Liver (tissue), 9 donors: Measurements from ENCODE around the gene CCDC12. TPM values are rescaled to one million over a fixed set of nuclear protein-coding genes. Genes with fewer than 3 reads are reported as not detected.

Experiments used
- DNase-seq: peaks from one replicate; pipeline ENCODE4 v3.0.0-alpha.2; 2017; ENCODE audit warnings: low spot score
- H3K27ac ChIP-seq, 2 donors: one replicate each; pipeline ENCODE4 v1.7.0; 2013; ENCODE audit warnings: inconsistent platforms in 2 of 2, low read length in 2 of 2, control low read depth in 1 of 2, low read depth in 1 of 2, mild to moderate bottlenecking in 1 of 2
- H3K27me3 ChIP-seq, 4 donors: one replicate each; pipeline versions ENCODE4 v1.6.1 to v1.7.0; 2013; ENCODE audit warnings: low read length in 3 of 4, inconsistent platforms in 1 of 4, mild to moderate bottlenecking in 1 of 4, moderate library complexity in 1 of 4; ENCODE audit not compliant: control insufficient read depth in 4 of 4, insufficient read depth in 4 of 4
- H3K36me3 ChIP-seq, 4 donors: one replicate each; pipeline versions ENCODE4 v1.6.1 to v1.7.0; 2013; ENCODE audit warnings: low read length in 3 of 4, mild to moderate bottlenecking in 3 of 4, low read depth in 1 of 4, moderate library complexity in 1 of 4; ENCODE audit not compliant: control insufficient read depth in 4 of 4, insufficient read depth in 3 of 4
- H3K4me1 ChIP-seq, 4 donors: one replicate each; pipeline versions ENCODE4 v1.6.1 to v1.7.0; 2013; ENCODE audit warnings: low read length in 3 of 4, mild to moderate bottlenecking in 3 of 4, moderate library complexity in 1 of 4; ENCODE audit not compliant: control insufficient read depth in 4 of 4, insufficient read depth in 4 of 4
- H3K4me3 ChIP-seq, 3 donors: one replicate each; pipeline versions ENCODE4 v1.6.1 to v1.7.0; 2013; ENCODE audit warnings: low read length in 3 of 3, control low read depth in 1 of 3, low read depth in 1 of 3, mild to moderate bottlenecking in 1 of 3
- H3K9ac ChIP-seq, 2 donors: one replicate each; pipeline ENCODE4 v1.7.0; 2013; ENCODE audit warnings: low read length in 2 of 2, mild to moderate bottlenecking in 2 of 2, moderate library complexity in 2 of 2, control low read depth in 1 of 2, low read depth in 1 of 2
- H3K9me3 ChIP-seq, 4 donors: one replicate each; pipeline versions ENCODE4 v1.6.1 to v1.7.0; 2013; ENCODE audit warnings: low read length in 3 of 4; ENCODE audit not compliant: control insufficient read depth in 4 of 4
- EGR1 ChIP-seq, 2 donors: IDR thresholded peaks; 2 replicates each; pipeline ENCODE4 v1.6.1; 2016 to 2018; ENCODE audit warnings: antibody characterized with exemption in 2 of 2, low read depth in 2 of 2
- FOXA2 ChIP-seq: IDR thresholded peaks from 2 replicates; pipeline ENCODE4 v1.6.1; 2016; ENCODE audit warnings: antibody characterized with exemption
- GABPA ChIP-seq, 2 donors: IDR thresholded peaks in 1 of 2; conservative IDR thresholded peaks in 1 of 2; 2 replicates each; pipeline ENCODE4 v1.6.1; 2016; ENCODE audit warnings: antibody characterized with exemption in 2 of 2, mild to moderate bottlenecking in 1 of 2, moderate library complexity in 1 of 2
- HNF4A ChIP-seq, 2 donors: conservative IDR thresholded peaks; 2 replicates each; pipeline ENCODE4 v1.6.1; 2016; ENCODE audit warnings: antibody characterized with exemption in 2 of 2, mild to moderate bottlenecking in 2 of 2
- MAX ChIP-seq: IDR thresholded peaks from 2 replicates; pipeline ENCODE4 v1.6.1; 2016; ENCODE audit warnings: antibody characterized with exemption
- RAD21 ChIP-seq, 2 donors: IDR thresholded peaks; 2 replicates each; pipeline ENCODE4 v1.6.1; 2016; ENCODE audit warnings: antibody characterized with exemption in 2 of 2, mild to moderate bottlenecking in 2 of 2
- SP1 ChIP-seq: IDR thresholded peaks from 2 replicates; pipeline ENCODE4 v1.6.1; 2018; ENCODE audit warnings: antibody characterized with exemption, mild to moderate bottlenecking
- TAF1 ChIP-seq: conservative IDR thresholded peaks from 2 replicates; pipeline ENCODE4 v1.6.1; 2016; ENCODE audit warnings: antibody characterized with exemption, mild to moderate bottlenecking
- WGBS: extraction: QIAGEN DNeasy Blood & Tissue Kit; methylation state at CpG from one replicate; pipeline ENCODE4 v1.1.7; 2013; 5-methylcytosine and 5-hydroxymethylcytosine counted together
- polyA plus RNA-seq, 2 donors: library from polyadenylated mRNA; stranded (reverse) in 1 of 2; unstranded in 1 of 2; fragments of 200-250 nt in 1 of 2; fragments of >200 nt in 1 of 2; fragmentation: Nextera tagmentation in 1 of 2; extraction: Ambion mirVana in 1 of 2; gene quantifications; one replicate each; pipeline versions ENCODE4 v1.2.1 to v1.2.3, GENCODE V29; 2013 to 2015
- total RNA-seq, 2 donors: library from RNA; depleted of rRNA; stranded (reverse); fragments of >200 nt; gene quantifications; one replicate each; pipeline ENCODE4 v1.2.3, GENCODE V29; 2014
- TF ChIP-seq, protein P1 (sequence below): IDR thresholded peaks from 2 replicates; pipeline ENCODE4 v1.6.1; 2016; ENCODE audit warnings: antibody characterized with exemption
- TF ChIP-seq, protein P2 (sequence below): IDR thresholded peaks from 2 replicates; pipeline ENCODE4 v1.6.1; 2016; ENCODE audit warnings: antibody characterized with exemption
- TF ChIP-seq, protein P3 (sequence below): IDR thresholded peaks from 2 replicates; pipeline ENCODE4 v1.6.1; 2016; ENCODE audit warnings: antibody characterized with exemption, mild to moderate bottlenecking
- donor health status: healthy.
- donor health status: healthy.
- donor health status: healthy.
- donor health status: healthy.
- donor health status: healthy.

The CCDC12 gene
- total and polyA plus RNA-seq, 4 donors: 8.5 to 35.1 (median 26.6) TPM

DNA sequence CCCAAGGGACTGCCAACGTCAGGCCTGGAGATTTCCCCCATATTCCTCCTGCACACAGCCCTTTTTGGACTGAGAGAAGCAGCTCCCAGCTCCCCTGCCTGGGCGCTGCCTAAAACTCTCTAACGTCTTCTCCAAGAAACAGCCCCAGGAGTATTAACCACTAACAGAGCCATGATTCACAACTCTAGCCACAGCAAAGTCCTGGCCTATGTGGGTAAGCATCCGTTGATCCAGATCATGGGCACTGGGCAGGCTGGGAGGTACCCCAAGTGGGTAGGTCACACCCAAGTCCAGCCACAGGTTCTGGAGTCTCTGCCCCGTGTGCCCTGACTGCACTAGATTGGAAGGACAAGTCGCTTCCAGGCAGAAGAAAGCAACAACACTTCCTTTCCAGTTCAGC, 34.8 kb upstream of the CCDC12 start:
- H3K9ac ChIP-seq: no peak overlapping the region
- no peak overlapping the region for H3K27ac ChIP-seq
- no peak for DNase-seq
- no peaks in the 10 kb centered on the region for H3K9me3 ChIP-seq
- no peaks in the 10 kb centered on the region for H3K27me3 ChIP-seq
- H3K4me1 ChIP-seq: peaks cover 1 to 22% (median 14%) of the 10 kb centered on the region in 4 donors
- no peak for TF ChIP-seq SP1
- TF ChIP-seq, protein P1, sequence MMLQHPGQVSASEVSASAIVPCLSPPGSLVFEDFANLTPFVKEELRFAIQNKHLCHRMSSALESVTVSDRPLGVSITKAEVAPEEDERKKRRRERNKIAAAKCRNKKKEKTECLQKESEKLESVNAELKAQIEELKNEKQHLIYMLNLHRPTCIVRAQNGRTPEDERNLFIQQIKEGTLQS: no peak
- TF ChIP-seq MAX: no peak
- no peak for TF ChIP-seq HNF4A (conservative IDR thresholded peaks at IDR 0.05)
- no peak for TF ChIP-seq EGR1 (IDR thresholded peaks at IDR 0.05; ENCODE audit: low read depth in 2 of 2)
- no peak overlapping the region for H3K4me3 ChIP-seq
- WGBS: 91% methylated on average over 6 of the region's 6 CpGs
- H3K36me3 ChIP-seq: peaks cover 0 to 3% (median under 1%) of the 10 kb centered on the region in 4 donors

- DNase-seq: no peak
- Histone ChIP-seq H3K36me3 (peaks cover 0 to 7% (median 1%) of the 10 kb centered on the region in 4 donors), H3K9ac (no peak overlapping the region), H3K9me3 (no peaks in the 10 kb centered on the region), H3K4me1 (peaks cover 1 to 17% (median 10%) of the 10 kb centered on the region in 4 donors), H3K27me3 (no peaks in the 10 kb centered on the region), H3K4me3 (no peak overlapping the region), H3K27ac (no peak overlapping the region)
- TF ChIP-seq, protein P2, sequence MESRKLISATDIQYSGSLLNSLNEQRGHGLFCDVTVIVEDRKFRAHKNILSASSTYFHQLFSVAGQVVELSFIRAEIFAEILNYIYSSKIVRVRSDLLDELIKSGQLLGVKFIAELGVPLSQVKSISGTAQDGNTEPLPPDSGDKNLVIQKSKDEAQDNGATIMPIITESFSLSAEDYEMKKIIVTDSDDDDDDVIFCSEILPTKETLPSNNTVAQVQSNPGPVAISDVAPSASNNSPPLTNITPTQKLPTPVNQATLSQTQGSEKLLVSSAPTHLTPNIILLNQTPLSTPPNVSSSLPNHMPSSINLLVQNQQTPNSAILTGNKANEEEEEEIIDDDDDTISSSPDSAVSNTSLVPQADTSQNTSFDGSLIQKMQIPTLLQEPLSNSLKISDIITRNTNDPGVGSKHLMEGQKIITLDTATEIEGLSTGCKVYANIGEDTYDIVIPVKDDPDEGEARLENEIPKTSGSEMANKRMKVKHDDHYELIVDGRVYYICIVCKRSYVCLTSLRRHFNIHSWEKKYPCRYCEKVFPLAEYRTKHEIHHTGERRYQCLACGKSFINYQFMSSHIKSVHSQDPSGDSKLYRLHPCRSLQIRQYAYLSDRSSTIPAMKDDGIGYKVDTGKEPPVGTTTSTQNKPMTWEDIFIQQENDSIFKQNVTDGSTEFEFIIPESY: no peak
- TF ChIP-seq, protein P3, sequence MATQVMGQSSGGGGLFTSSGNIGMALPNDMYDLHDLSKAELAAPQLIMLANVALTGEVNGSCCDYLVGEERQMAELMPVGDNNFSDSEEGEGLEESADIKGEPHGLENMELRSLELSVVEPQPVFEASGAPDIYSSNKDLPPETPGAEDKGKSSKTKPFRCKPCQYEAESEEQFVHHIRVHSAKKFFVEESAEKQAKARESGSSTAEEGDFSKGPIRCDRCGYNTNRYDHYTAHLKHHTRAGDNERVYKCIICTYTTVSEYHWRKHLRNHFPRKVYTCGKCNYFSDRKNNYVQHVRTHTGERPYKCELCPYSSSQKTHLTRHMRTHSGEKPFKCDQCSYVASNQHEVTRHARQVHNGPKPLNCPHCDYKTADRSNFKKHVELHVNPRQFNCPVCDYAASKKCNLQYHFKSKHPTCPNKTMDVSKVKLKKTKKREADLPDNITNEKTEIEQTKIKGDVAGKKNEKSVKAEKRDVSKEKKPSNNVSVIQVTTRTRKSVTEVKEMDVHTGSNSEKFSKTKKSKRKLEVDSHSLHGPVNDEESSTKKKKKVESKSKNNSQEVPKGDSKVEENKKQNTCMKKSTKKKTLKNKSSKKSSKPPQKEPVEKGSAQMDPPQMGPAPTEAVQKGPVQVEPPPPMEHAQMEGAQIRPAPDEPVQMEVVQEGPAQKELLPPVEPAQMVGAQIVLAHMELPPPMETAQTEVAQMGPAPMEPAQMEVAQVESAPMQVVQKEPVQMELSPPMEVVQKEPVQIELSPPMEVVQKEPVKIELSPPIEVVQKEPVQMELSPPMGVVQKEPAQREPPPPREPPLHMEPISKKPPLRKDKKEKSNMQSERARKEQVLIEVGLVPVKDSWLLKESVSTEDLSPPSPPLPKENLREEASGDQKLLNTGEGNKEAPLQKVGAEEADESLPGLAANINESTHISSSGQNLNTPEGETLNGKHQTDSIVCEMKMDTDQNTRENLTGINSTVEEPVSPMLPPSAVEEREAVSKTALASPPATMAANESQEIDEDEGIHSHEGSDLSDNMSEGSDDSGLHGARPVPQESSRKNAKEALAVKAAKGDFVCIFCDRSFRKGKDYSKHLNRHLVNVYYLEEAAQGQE: no peak
- TF ChIP-seq TAF1 (no peak), RAD21 (IDR thresholded peaks at IDR 0.05) (no peak), GABPA (IDR thresholded peaks at IDR 0.05 in 1 of 2, conservative IDR thresholded peaks at IDR 0.05 in 1 of 2) (no peak), FOXA2 (no peak), MAX (no peak)
- TF ChIP-seq, protein P1: no peak
- WGBS: 83% methylated on average over 5 of the region's 5 CpGs
These were observed 34.4 kb upstream of the CCDC12 start for GRCh38 chr3:47010910-47011309.
